T-cell (primary cell): ENCODE measurements around the gene ZNF213. TPM values are rescaled to one million over a fixed set of nuclear protein-coding genes. Genes with fewer than 3 reads are reported as not detected.

Source experiments
- ATAC-seq, 4 experiments: fragments of 200-7000 bp in 3 of 4; fragments of 150-1000 bp in 1 of 4; cut with Tn5 transposase; replicated peaks in 1 of 4; 1 replicate in 3 of 4; 2 replicates in 1 of 4; pipeline ENCODE4 v1.10.0; 2021; ENCODE audit warnings: moderate library complexity in 3 of 4, mild to moderate bottlenecking in 2 of 4, moderate number of reproducible peaks in 1 of 4
- CTCF ChIA-PET, 2 donors: fragments of 300-600 bp; sonication (Branson Sonifier 250); formaldehyde crosslinking; loops; one replicate each; lab custom pipeline; 2022; ENCODE audit warnings: antibody characterized with exemption in 2 of 2; lab: Charles Lee
- POLR2A ChIA-PET, 2 donors: fragments of 300-600 bp; sonication (Branson Sonifier 250); formaldehyde crosslinking; loops; one replicate each; lab custom pipeline; 2022; ENCODE audit warnings: antibody characterized with exemption in 2 of 2; lab: Charles Lee
- DNase-seq, 35 experiments: peaks; one replicate each; pipeline versions ENCODE4 v3.0.0 to v3.0.0-alpha.2; 2013 to 2023
- H3K27ac ChIP-seq: one replicate; pipeline ENCODE4 v1.5.1; 2013; ENCODE audit warnings: low read length
- H3K27me3 ChIP-seq, 2 experiments: replicated peaks in 1 of 2; 1 replicate in 1 of 2; 2 replicates in 1 of 2; pipeline versions ENCODE4 v1.6.1 to v1.7.0; 2013; ENCODE audit warnings: low read length in 1 of 2, mixed read lengths in 1 of 2; ENCODE audit not compliant: control insufficient read depth in 2 of 2, insufficient read depth in 2 of 2; ENCODE audit errors: extremely low read depth in 1 of 2
- H3K36me3 ChIP-seq, 2 donors: 1 replicate in 1 of 2; 2 replicates in 1 of 2; pipeline versions ENCODE4 v1.6.1 to v1.7.0; 2013; ENCODE audit warnings: low read length in 1 of 2; ENCODE audit not compliant: control insufficient read depth in 2 of 2, insufficient read depth in 1 of 2; ENCODE audit errors: extremely low read depth in 1 of 2
- H3K4me1 ChIP-seq, 2 experiments: 1 replicate in 1 of 2; 2 replicates in 1 of 2; pipeline versions ENCODE4 v1.6.1 to v1.7.0; 2013; ENCODE audit warnings: low read length in 2 of 2, mixed read lengths in 1 of 2; ENCODE audit not compliant: insufficient read depth in 2 of 2, control insufficient read depth in 1 of 2; ENCODE audit errors: extremely low read depth in 1 of 2
- H3K4me3 ChIP-seq, 2 donors: 1 replicate in 1 of 2; 2 replicates in 1 of 2; pipeline versions ENCODE4 v1.5.1 to v1.7.0; 2013; ENCODE audit warnings: mild to moderate bottlenecking in 2 of 2, low read length in 1 of 2, moderate library complexity in 1 of 2; ENCODE audit not compliant: control insufficient read depth in 1 of 2; ENCODE audit errors: extremely low read depth in 1 of 2
- H3K9me3 ChIP-seq: 2 replicates; pipeline ENCODE4 v1.7.0; 2013
- H3K27ac Mint-ChIP-seq, 2 donors: one replicate each; pipeline ENCODE4 v1.8.0; 2020 to 2021; ENCODE audit warnings: mild to moderate bottlenecking in 2 of 2, mixed read lengths in 2 of 2
- H3K27me3 Mint-ChIP-seq, 2 donors: one replicate each; pipeline ENCODE4 v1.8.0; 2021 to 2022; ENCODE audit warnings: mixed read lengths in 2 of 2
- H3K36me3 Mint-ChIP-seq: one replicate; pipeline ENCODE4 v1.8.0; 2021; ENCODE audit warnings: mixed read lengths
- H3K4me1 Mint-ChIP-seq, 3 donors: one replicate each; pipeline ENCODE4 v1.8.0; 2020 to 2022; ENCODE audit warnings: mixed read lengths in 3 of 3, mild to moderate bottlenecking in 1 of 3
- H3K4me3 Mint-ChIP-seq, 3 donors: one replicate each; pipeline ENCODE4 v1.8.0; 2020 to 2022; ENCODE audit warnings: mild to moderate bottlenecking in 3 of 3, mixed read lengths in 3 of 3, moderate library complexity in 3 of 3
- H3K9me3 Mint-ChIP-seq, 3 donors: one replicate each; pipeline ENCODE4 v1.8.0; 2020 to 2022; ENCODE audit warnings: mixed read lengths in 3 of 3
- WGBS: methylation state at CpG from one replicate; pipeline ENCODE4 v1.1.5; 2013; ENCODE audit warnings: missing lambda C conversion rate; ENCODE audit not compliant: insufficient coverage; 5-methylcytosine and 5-hydroxymethylcytosine counted together
- total RNA-seq, 35 experiments: library from RNA in 6 of 35; stranded (reverse) in 6 of 35; fragments of 120-200 nt in 1 of 35; gene quantifications; one replicate each; pipeline versions ENCODE4 v1.2.1 to v1.2.4 and lab custom pipeline; 2013 to 2026

Gene ZNF213
- total RNA-seq, 5 donors from 2014 or later (not counting 1 experiment from before 2014, with no cell fraction given) = 3.1 to 16.9 (median 12.8) TPM

GRCh38 chr16:3141781-3142311 is 7.0 kb downstream of the ZNF213 start:
- peaks cover 24 to 34% of the 10 kb centered on the region in 2 donors for H3K36me3 ChIP-seq
- WGBS = 94% methylated on average over 19 of the region's 23 CpGs

DNA sequence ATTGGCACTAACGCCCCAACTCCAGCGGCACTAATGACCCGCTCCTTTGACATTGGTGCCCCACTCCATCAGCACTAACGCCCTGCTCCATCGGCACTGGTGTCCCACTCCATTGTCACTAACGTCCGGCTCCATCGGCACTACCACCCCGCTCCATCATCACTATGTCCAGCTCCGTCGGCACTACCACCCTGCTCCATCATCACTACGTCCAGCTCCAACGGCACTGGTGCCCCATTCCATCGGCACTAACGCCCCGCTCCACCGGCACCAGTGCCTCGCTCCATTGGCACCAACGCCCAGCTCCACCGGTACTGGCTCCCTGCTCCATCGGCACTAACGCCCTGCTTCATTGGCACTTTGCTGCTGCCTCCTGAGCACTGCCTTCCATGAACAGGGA is 7.5 kb downstream of the ZNF213 start:
- no peak overlapping the region for H3K4me3 ChIP-seq
- no peaks in the 10 kb centered on the region for H3K9me3 ChIP-seq
- WGBS = 95% methylated on average over 20 of the region's 22 CpGs
- peaks cover 0 to 2% of the 10 kb centered on the region in 2 experiments for H3K4me1 ChIP-seq
- no peaks in the 10 kb centered on the region for H3K27me3 Mint-ChIP-seq
- peaks cover 0 to 10% (median 0%) of the 10 kb centered on the region in 3 donors for H3K4me1 Mint-ChIP-seq
- H3K27ac ChIP-seq = no peak overlapping the region
- CTCF ChIA-PET = no interaction called here
- no peak for DNase-seq
- H3K27me3 ChIP-seq = peaks cover 0 to 7% of the 10 kb centered on the region in 2 experiments
- H3K36me3 ChIP-seq = peaks cover 24 to 34% of the 10 kb centered on the region in 2 donors
- no peaks in the 10 kb centered on the region for H3K9me3 Mint-ChIP-seq
- peaks cover 19% of the 10 kb centered on the region for H3K36me3 Mint-ChIP-seq
- peak overlapping the region in 1 of 2 donors; percentile 32 for H3K27ac Mint-ChIP-seq
- ATAC-seq = no peak
- POLR2A ChIA-PET = no interaction called here
- no peak overlapping the region for H3K4me3 Mint-ChIP-seq

More at GRCh38 chr16:3141781-3142311, 7.0 kb downstream of the ZNF213 start:
- DNase-seq (no peak), ATAC-seq (no peak)
- Mint-ChIP-seq H3K4me3 (no peak overlapping the region), H3K4me1 (peaks cover under 1 to 10% (median 2%) of the 10 kb centered on the region in 3 donors), H3K36me3 (peaks cover 19% of the 10 kb centered on the region), H3K27ac (no peak overlapping the region), H3K9me3 (no peaks in the 10 kb centered on the region), H3K27me3 (no peaks in the 10 kb centered on the region)
- H3K27ac ChIP-seq = no peak overlapping the region
- peaks cover 0 to 5% of the 10 kb centered on the region in 2 experiments for H3K27me3 ChIP-seq
- H3K9me3 ChIP-seq = no peaks in the 10 kb centered on the region
- peaks cover 0 to 6% of the 10 kb centered on the region in 2 experiments for H3K4me1 ChIP-seq
- ChIA-PET POLR2A (no interaction called here), CTCF (no interaction called here)
- H3K4me3 ChIP-seq = no peak overlapping the region

DNA sequence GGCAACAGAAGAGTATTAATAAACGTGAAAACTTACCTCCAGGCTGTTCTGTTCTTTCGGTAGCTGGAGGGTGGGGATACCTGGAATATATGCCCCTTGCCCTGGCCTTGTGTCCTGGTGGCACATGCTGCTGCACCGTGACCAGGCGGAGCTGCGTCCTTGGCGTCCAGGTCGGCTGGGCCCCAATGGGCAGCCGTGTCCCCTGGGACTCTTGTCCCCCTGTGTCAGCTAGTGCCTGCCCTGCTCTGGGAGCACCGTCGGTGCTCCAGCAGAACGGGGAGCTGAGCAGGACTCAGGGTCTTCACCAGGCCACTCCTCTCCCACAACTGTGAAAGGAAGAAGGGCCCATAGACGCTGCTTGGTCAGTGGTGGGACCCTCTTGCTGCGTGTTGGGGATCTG is 7.9 kb downstream of the ZNF213 start:
- WGBS = 89% methylated on average over 12 of the region's 13 CpGs
- H3K27ac ChIP-seq = no peak overlapping the region
- H3K4me3 ChIP-seq = no peak overlapping the region
- Mint-ChIP-seq H3K36me3 (peaks cover 19% of the 10 kb centered on the region), H3K27me3 (no peaks in the 10 kb centered on the region), H3K4me1 (peaks cover 0 to 7% (median 0%) of the 10 kb centered on the region in 3 donors), H3K9me3 (no peaks in the 10 kb centered on the region), H3K27ac (no peak overlapping the region), H3K4me3 (no peak overlapping the region)
- no peak for DNase-seq
- H3K9me3 ChIP-seq = no peaks in the 10 kb centered on the region
- ChIA-PET POLR2A (no interaction called here), CTCF (no interaction called here)
- no peaks in the 10 kb centered on the region for H3K4me1 ChIP-seq
- H3K27me3 ChIP-seq = peaks cover 0 to 10% of the 10 kb centered on the region in 2 experiments
- peaks cover 24 to 33% of the 10 kb centered on the region in 2 donors for H3K36me3 ChIP-seq
- no peak for ATAC-seq

- Mint-ChIP-seq H3K4me1 (peaks cover 0 to 6% (median 0%) of the 10 kb centered on the region in 3 donors), H3K27me3 (no peaks in the 10 kb centered on the region), H3K27ac (no peak overlapping the region), H3K4me3 (no peak overlapping the region), H3K9me3 (no peaks in the 10 kb centered on the region), H3K36me3 (peaks cover 19% of the 10 kb centered on the region)
- Histone ChIP-seq H3K4me3 (no peak overlapping the region), H3K27me3 (peaks cover 0 to 10% of the 10 kb centered on the region in 2 experiments), H3K4me1 (no peaks in the 10 kb centered on the region), H3K9me3 (no peaks in the 10 kb centered on the region), H3K36me3 (peaks cover 23 to 30% of the 10 kb centered on the region in 2 donors), H3K27ac (no peak overlapping the region)
- 97% methylated on average over 9 of the region's 11 CpGs for WGBS
- ChIA-PET CTCF (no interaction called here), POLR2A (no interaction called here)
- no peak for ATAC-seq
- DNase-seq = no peak
These were observed 8.4 kb downstream of the ZNF213 start for GRCh38 chr16:3143189-3143588.

GRCh38 chr16:3143598-3144320 is 8.9 kb downstream of the ZNF213 start:
- POLR2A ChIA-PET = no interaction called here
- H3K36me3 Mint-ChIP-seq = peaks cover 19% of the 10 kb centered on the region
- ATAC-seq (no peak), DNase-seq (no peak)
- Histone ChIP-seq H3K27ac (no peak overlapping the region), H3K4me3 (no peak overlapping the region), H3K9me3 (no peaks in the 10 kb centered on the region), H3K36me3 (peaks cover 21 to 25% of the 10 kb centered on the region in 2 donors), H3K27me3 (peaks cover 0 to 10% of the 10 kb centered on the region in 2 experiments), H3K4me1 (peaks cover 0 to under 1% of the 10 kb centered on the region in 2 experiments)
- H3K27me3 Mint-ChIP-seq = no peaks in the 10 kb centered on the region
- no peak overlapping the region for H3K4me3 Mint-ChIP-seq
- H3K4me1 Mint-ChIP-seq = peaks cover 0 to 6% (median 1%) of the 10 kb centered on the region in 3 donors
- 87% methylated on average over 23 of the region's 23 CpGs for WGBS
- CTCF ChIA-PET = no interaction called here
- H3K9me3 Mint-ChIP-seq = no peaks in the 10 kb centered on the region
- H3K27ac Mint-ChIP-seq = no peak overlapping the region

- DNase-seq (no peak), ATAC-seq (no peak)
- no peak overlapping the region for H3K27ac Mint-ChIP-seq
- peaks cover 0 to 6% (median 5%) of the 10 kb centered on the region in 3 donors for H3K4me1 Mint-ChIP-seq
- peaks cover 0 to 10% of the 10 kb centered on the region in 2 experiments for H3K27me3 ChIP-seq
- no peak overlapping the region for H3K27ac ChIP-seq
- no peaks in the 10 kb centered on the region for H3K27me3 Mint-ChIP-seq
- peaks cover 0 to 7% of the 10 kb centered on the region in 2 experiments for H3K4me1 ChIP-seq
- H3K36me3 Mint-ChIP-seq = peaks cover 15% of the 10 kb centered on the region
- H3K36me3 ChIP-seq = peaks cover 19 to 21% of the 10 kb centered on the region in 2 donors
- no peak overlapping the region for H3K4me3 Mint-ChIP-seq
- H3K9me3 ChIP-seq = no peaks in the 10 kb centered on the region
- no peak overlapping the region for H3K4me3 ChIP-seq
- 79% methylated on average over 17 of the region's 18 CpGs for WGBS
- ChIA-PET POLR2A (interaction anchor here in 1 of 2 donors (0.6 kb wide), 1 partner anchor 162 kb away, joined by 4 read pairs; no protein-coding TSS in a partner anchor), CTCF (no interaction called here)
- no peaks in the 10 kb centered on the region for H3K9me3 Mint-ChIP-seq
These were observed 9.6 kb downstream of the ZNF213 start for GRCh38 chr16:3144321-3144983.
